ENCODE results near the gene LAMB1.

LAMB1 gene

DNA sequence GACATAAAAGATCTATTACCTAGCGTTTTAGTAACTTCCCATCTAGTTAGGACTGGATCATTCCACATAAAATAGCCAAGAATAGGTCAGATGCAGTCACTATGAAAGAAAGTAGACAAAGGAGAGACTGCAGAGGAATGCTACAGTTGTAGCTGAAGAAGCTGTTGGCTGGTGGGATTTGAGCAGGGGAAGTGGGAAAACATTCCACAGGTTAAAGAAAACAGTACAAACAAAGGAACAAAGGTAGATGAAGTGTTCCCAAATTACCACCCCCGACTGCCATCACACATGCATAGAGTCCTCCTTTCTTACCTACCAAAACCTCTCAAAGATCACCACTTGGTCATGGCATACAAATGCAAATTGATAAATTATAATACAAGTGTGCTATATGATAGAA lies 70.2 kb downstream of the LAMB1 start:
- Histone ChIP-seq H2AFZ (ENCODE audit: low read length) (no peak overlapping the region), H3K27me3 (replicated peaks; ENCODE audit: insufficient read depth, low read length) (no peaks in the 10 kb centered on the region), H3K4me2 (ENCODE audit: low read depth, low read length) (no peak overlapping the region), H3K4me3 (ENCODE audit: low read length) (no peak overlapping the region), H3K79me2 (ENCODE audit: low read length) (no peaks in the 10 kb centered on the region), H3K27ac (ENCODE audit: low read length) (no peak overlapping the region), H4K20me1 (ENCODE audit: insufficient read depth, low read length) (no peaks in the 10 kb centered on the region), H3K9me3 (replicated peaks; ENCODE audit: insufficient read depth, low read length) (no peaks in the 10 kb centered on the region), H3K4me1 (ENCODE audit: low read length) (no peaks in the 10 kb centered on the region), H3K9ac (ENCODE audit: low read length) (no peak overlapping the region), H3K9me2 (replicated peaks; ENCODE audit: insufficient read depth, low read length) (no peaks in the 10 kb centered on the region), H3K36me3 (replicated peaks; ENCODE audit: insufficient read depth, low read length) (no peaks in the 10 kb centered on the region), H3F3A (ENCODE audit: insufficient read depth, low read length) (no peaks in the 10 kb centered on the region)
- no peak for TF ChIP-seq EZH2 (optimal IDR thresholded peaks at IDR 0.05; ENCODE audit: low read depth, low read length)
- no peak for DNase-seq

DNA sequence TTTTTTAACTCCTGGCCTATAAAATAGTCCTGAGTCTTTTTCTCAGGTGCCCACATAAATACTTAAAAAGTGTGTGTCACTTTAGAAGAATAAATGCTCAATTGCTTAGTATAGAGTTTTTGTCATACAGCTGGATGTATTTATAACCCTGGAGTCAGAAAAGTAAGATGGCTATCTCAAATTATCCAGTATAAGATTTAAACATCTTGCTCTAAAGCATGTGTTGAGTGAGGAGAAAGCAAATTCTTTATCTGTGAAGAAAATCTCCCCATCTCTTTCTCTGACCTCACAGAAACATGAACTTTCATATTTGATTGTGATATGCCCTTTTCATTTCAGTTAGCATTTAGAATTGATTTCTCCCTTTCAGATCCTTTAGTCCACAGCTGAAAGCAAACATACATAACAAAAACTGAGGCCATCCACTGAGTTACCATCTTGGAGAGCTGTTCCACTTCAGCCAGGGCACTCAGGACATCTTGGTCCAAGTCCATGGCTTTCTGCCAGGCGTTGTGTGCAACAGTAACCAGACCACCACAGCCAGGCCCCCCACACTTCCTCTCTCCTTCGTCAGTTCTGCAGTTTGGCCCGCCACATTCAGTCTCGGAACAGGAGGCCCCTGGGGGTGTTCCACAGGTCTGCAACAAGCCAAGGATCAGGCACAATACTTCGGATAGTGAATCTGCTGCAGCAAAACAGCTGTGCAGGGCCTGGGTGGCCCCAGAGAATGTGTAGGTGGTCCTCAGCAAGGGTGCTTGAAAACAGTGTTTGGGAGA lies 71.0 kb downstream of the LAMB1 start:
- TF ChIP-seq EZH2 (optimal IDR thresholded peaks at IDR 0.05; ENCODE audit: low read depth, low read length) (no peak), EZH2phosphoT487 (IDR thresholded peaks at IDR 0.05; ENCODE audit: low read length) (no peak)
- TF ChIP-seq, protein P1, sequence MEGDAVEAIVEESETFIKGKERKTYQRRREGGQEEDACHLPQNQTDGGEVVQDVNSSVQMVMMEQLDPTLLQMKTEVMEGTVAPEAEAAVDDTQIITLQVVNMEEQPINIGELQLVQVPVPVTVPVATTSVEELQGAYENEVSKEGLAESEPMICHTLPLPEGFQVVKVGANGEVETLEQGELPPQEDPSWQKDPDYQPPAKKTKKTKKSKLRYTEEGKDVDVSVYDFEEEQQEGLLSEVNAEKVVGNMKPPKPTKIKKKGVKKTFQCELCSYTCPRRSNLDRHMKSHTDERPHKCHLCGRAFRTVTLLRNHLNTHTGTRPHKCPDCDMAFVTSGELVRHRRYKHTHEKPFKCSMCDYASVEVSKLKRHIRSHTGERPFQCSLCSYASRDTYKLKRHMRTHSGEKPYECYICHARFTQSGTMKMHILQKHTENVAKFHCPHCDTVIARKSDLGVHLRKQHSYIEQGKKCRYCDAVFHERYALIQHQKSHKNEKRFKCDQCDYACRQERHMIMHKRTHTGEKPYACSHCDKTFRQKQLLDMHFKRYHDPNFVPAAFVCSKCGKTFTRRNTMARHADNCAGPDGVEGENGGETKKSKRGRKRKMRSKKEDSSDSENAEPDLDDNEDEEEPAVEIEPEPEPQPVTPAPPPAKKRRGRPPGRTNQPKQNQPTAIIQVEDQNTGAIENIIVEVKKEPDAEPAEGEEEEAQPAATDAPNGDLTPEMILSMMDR (IDR thresholded peaks at IDR 0.05; ENCODE audit: low read length) = no peak
- Histone ChIP-seq H3K4me1 (ENCODE audit: low read length) (no peaks in the 10 kb centered on the region), H3K79me2 (ENCODE audit: low read length) (no peaks in the 10 kb centered on the region), H2AFZ (ENCODE audit: low read length) (no peak overlapping the region), H3K9me2 (replicated peaks; ENCODE audit: insufficient read depth, low read length) (no peaks in the 10 kb centered on the region), H3K36me3 (replicated peaks; ENCODE audit: insufficient read depth, low read length) (no peaks in the 10 kb centered on the region), H3K4me3 (ENCODE audit: low read length) (no peak overlapping the region), H3K9me3 (replicated peaks; ENCODE audit: insufficient read depth, low read length) (no peaks in the 10 kb centered on the region), H3K9ac (ENCODE audit: low read length) (no peak overlapping the region), H3K27me3 (replicated peaks; ENCODE audit: insufficient read depth, low read length) (no peaks in the 10 kb centered on the region), H3F3A (ENCODE audit: insufficient read depth, low read length) (no peaks in the 10 kb centered on the region), H3K4me2 (ENCODE audit: low read depth, low read length) (no peak overlapping the region), H3K27ac (ENCODE audit: low read length) (no peak overlapping the region), H4K20me1 (ENCODE audit: insufficient read depth, low read length) (no peaks in the 10 kb centered on the region)
- no peak for DNase-seq

DNA sequence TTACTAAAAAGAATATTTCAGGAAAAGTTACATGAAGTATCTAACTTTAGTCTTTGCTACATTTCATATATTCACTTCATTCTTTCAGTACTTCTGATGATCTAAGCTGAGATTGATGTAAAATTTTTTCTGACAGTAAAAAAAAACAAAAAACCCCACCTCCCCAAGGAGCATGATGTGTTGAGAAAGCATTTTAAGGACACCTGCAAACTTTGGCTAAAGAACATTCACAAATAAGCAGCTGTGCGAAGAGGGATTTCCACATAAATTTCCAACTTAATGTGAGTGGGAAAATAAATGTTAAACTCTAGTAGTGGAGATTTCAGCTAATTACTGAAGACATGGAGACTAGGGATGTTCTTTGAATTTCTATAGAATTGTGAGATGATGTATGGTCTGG lies 76.5 kb downstream of the LAMB1 start:
- no peak overlapping the region for H3K9ac ChIP-seq (ENCODE audit: low read length)
- H2AFZ ChIP-seq (ENCODE audit: low read length) = no peak overlapping the region
- no peak overlapping the region for H3K4me2 ChIP-seq (ENCODE audit: low read depth, low read length)
- H3K36me3 ChIP-seq (replicated peaks; ENCODE audit: insufficient read depth, low read length) = peaks cover 5% of the 10 kb centered on the region; the same call in 1 of the 2 replicates
- TF ChIP-seq, protein P1 (IDR thresholded peaks at IDR 0.05; ENCODE audit: low read length) = no peak
- TF ChIP-seq EZH2phosphoT487 (IDR thresholded peaks at IDR 0.05; ENCODE audit: low read length) = no peak
- no peak for TF ChIP-seq EZH2 (optimal IDR thresholded peaks at IDR 0.05; ENCODE audit: low read depth, low read length)
- no peaks in the 10 kb centered on the region for H3K9me2 ChIP-seq (replicated peaks; ENCODE audit: insufficient read depth, low read length)
- H3K27me3 ChIP-seq (replicated peaks; ENCODE audit: insufficient read depth, low read length) = no peaks in the 10 kb centered on the region
- H3K27ac ChIP-seq (ENCODE audit: low read length) = no peak overlapping the region
- no peaks in the 10 kb centered on the region for H3K4me1 ChIP-seq (ENCODE audit: low read length)
- H3K4me3 ChIP-seq (ENCODE audit: low read length) = no peak overlapping the region
- H3K79me2 ChIP-seq (ENCODE audit: low read length) = no peaks in the 10 kb centered on the region
- DNase-seq = no peak
- no peaks in the 10 kb centered on the region for H4K20me1 ChIP-seq (ENCODE audit: insufficient read depth, low read length)
- H3K9me3 ChIP-seq (replicated peaks; ENCODE audit: insufficient read depth, low read length) = no peaks in the 10 kb centered on the region
- H3F3A ChIP-seq (ENCODE audit: insufficient read depth, low read length) = peaks cover 6% of the 10 kb centered on the region; the same call in 1 of the 2 replicates

Data from MM.1S (cell line).